Liver (tissue), 9 donors: ENCODE data around the gene FBXO2. TPM values are rescaled to one million over a fixed set of nuclear protein-coding genes. Genes with fewer than 3 reads are reported as not detected.

ENCODE experiments used
- DNase-seq: peaks from one replicate; pipeline ENCODE4 v3.0.0-alpha.2; 2017; ENCODE audit warnings: low spot score
- H3K27ac ChIP-seq, 2 donors: one replicate each; pipeline ENCODE4 v1.7.0; 2013; ENCODE audit warnings: inconsistent platforms in 2 of 2, low read length in 2 of 2, control low read depth in 1 of 2, low read depth in 1 of 2, mild to moderate bottlenecking in 1 of 2
- H3K27me3 ChIP-seq, 4 donors: one replicate each; pipeline versions ENCODE4 v1.6.1 to v1.7.0; 2013; ENCODE audit warnings: low read length in 3 of 4, inconsistent platforms in 1 of 4, mild to moderate bottlenecking in 1 of 4, moderate library complexity in 1 of 4; ENCODE audit not compliant: control insufficient read depth in 4 of 4, insufficient read depth in 4 of 4
- H3K36me3 ChIP-seq, 4 donors: one replicate each; pipeline versions ENCODE4 v1.6.1 to v1.7.0; 2013; ENCODE audit warnings: low read length in 3 of 4, mild to moderate bottlenecking in 3 of 4, low read depth in 1 of 4, moderate library complexity in 1 of 4; ENCODE audit not compliant: control insufficient read depth in 4 of 4, insufficient read depth in 3 of 4
- H3K4me1 ChIP-seq, 4 donors: one replicate each; pipeline versions ENCODE4 v1.6.1 to v1.7.0; 2013; ENCODE audit warnings: low read length in 3 of 4, mild to moderate bottlenecking in 3 of 4, moderate library complexity in 1 of 4; ENCODE audit not compliant: control insufficient read depth in 4 of 4, insufficient read depth in 4 of 4
- H3K4me3 ChIP-seq, 3 donors: one replicate each; pipeline versions ENCODE4 v1.6.1 to v1.7.0; 2013; ENCODE audit warnings: low read length in 3 of 3, control low read depth in 1 of 3, low read depth in 1 of 3, mild to moderate bottlenecking in 1 of 3
- H3K9ac ChIP-seq, 2 donors: one replicate each; pipeline ENCODE4 v1.7.0; 2013; ENCODE audit warnings: low read length in 2 of 2, mild to moderate bottlenecking in 2 of 2, moderate library complexity in 2 of 2, control low read depth in 1 of 2, low read depth in 1 of 2
- H3K9me3 ChIP-seq, 4 donors: one replicate each; pipeline versions ENCODE4 v1.6.1 to v1.7.0; 2013; ENCODE audit warnings: low read length in 3 of 4; ENCODE audit not compliant: control insufficient read depth in 4 of 4
- ATF3 ChIP-seq: IDR thresholded peaks from 2 replicates; pipeline ENCODE4 v1.6.1; 2016; ENCODE audit warnings: antibody characterized with exemption
- EGR1 ChIP-seq, 2 donors: IDR thresholded peaks; 2 replicates each; pipeline ENCODE4 v1.6.1; 2016 to 2018; ENCODE audit warnings: antibody characterized with exemption in 2 of 2, low read depth in 2 of 2
- FOXA1 ChIP-seq: IDR thresholded peaks from 2 replicates; pipeline ENCODE4 v1.6.1; 2016; ENCODE audit warnings: antibody characterized with exemption
- FOXA2 ChIP-seq: IDR thresholded peaks from 2 replicates; pipeline ENCODE4 v1.6.1; 2016; ENCODE audit warnings: antibody characterized with exemption
- GABPA ChIP-seq, 2 donors: IDR thresholded peaks in 1 of 2; conservative IDR thresholded peaks in 1 of 2; 2 replicates each; pipeline ENCODE4 v1.6.1; 2016; ENCODE audit warnings: antibody characterized with exemption in 2 of 2, mild to moderate bottlenecking in 1 of 2, moderate library complexity in 1 of 2
- HNF4A ChIP-seq, 2 donors: conservative IDR thresholded peaks; 2 replicates each; pipeline ENCODE4 v1.6.1; 2016; ENCODE audit warnings: antibody characterized with exemption in 2 of 2, mild to moderate bottlenecking in 2 of 2
- HNF4G ChIP-seq: IDR thresholded peaks from 2 replicates; pipeline ENCODE4 v1.6.1; 2016; ENCODE audit warnings: antibody characterized with exemption
- JUND ChIP-seq, 2 donors: IDR thresholded peaks; 2 replicates each; pipeline ENCODE4 v1.6.1; 2016; ENCODE audit warnings: antibody characterized with exemption in 2 of 2
- NR2F2 ChIP-seq: IDR thresholded peaks from 2 replicates; pipeline ENCODE4 v1.6.1; 2016; ENCODE audit warnings: antibody characterized with exemption
- REST ChIP-seq: IDR thresholded peaks from 2 replicates; pipeline ENCODE4 v1.6.1; 2016; ENCODE audit warnings: antibody characterized with exemption, mild to moderate bottlenecking
- SP1 ChIP-seq: IDR thresholded peaks from 2 replicates; pipeline ENCODE4 v1.6.1; 2018; ENCODE audit warnings: antibody characterized with exemption, mild to moderate bottlenecking
- TAF1 ChIP-seq: conservative IDR thresholded peaks from 2 replicates; pipeline ENCODE4 v1.6.1; 2016; ENCODE audit warnings: antibody characterized with exemption, mild to moderate bottlenecking
- YY1 ChIP-seq: IDR thresholded peaks from 2 replicates; pipeline ENCODE4 v1.6.1; 2016; ENCODE audit warnings: antibody characterized with exemption, mild to moderate bottlenecking
- WGBS: extraction: QIAGEN DNeasy Blood & Tissue Kit; methylation state at CpG from one replicate; pipeline ENCODE4 v1.1.7; 2013; 5-methylcytosine and 5-hydroxymethylcytosine counted together
- polyA plus RNA-seq, 2 donors: library from polyadenylated mRNA; stranded (reverse) in 1 of 2; unstranded in 1 of 2; fragments of 200-250 nt in 1 of 2; fragments of >200 nt in 1 of 2; fragmentation: Nextera tagmentation in 1 of 2; extraction: Ambion mirVana in 1 of 2; gene quantifications; one replicate each; pipeline versions ENCODE4 v1.2.1 to v1.2.3, GENCODE V29; 2013 to 2015
- total RNA-seq, 2 donors: library from RNA; depleted of rRNA; stranded (reverse); fragments of >200 nt; gene quantifications; one replicate each; pipeline ENCODE4 v1.2.3, GENCODE V29; 2014
- TF ChIP-seq, protein P1 (sequence below): IDR thresholded peaks from 2 replicates; pipeline ENCODE4 v1.6.1; 2016; ENCODE audit warnings: antibody characterized with exemption
- TF ChIP-seq, protein P2 (sequence below): fragments of 150-350 bp; IDR thresholded peaks from 2 replicates; pipeline ENCODE4 v1.5.1; 2017; ENCODE audit warnings: improper control_type of control experiment, low read depth, low read length; ENCODE audit not compliant: missing input control
- TF ChIP-seq, protein P3 (sequence below): IDR thresholded peaks from 2 replicates; pipeline ENCODE4 v1.6.1; 2016; ENCODE audit warnings: antibody characterized with exemption
- donor health status: healthy.
- donor health status: healthy.
- donor health status: healthy.
- donor health status: healthy.
- donor health status: healthy.

Gene FBXO2
- total and polyA plus RNA-seq, 4 donors = 1.7 to 20.9 (median 4.0) TPM

GRCh38 chr1:11648039-11648438, 6.2 kb downstream of the FBXO2 start (continued):
- TF ChIP-seq, protein P1, sequence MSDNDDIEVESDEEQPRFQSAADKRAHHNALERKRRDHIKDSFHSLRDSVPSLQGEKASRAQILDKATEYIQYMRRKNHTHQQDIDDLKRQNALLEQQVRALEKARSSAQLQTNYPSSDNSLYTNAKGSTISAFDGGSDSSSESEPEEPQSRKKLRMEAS = no peak
- TF ChIP-seq TAF1 = no peak
- TF ChIP-seq YY1 = no peak

DNA sequence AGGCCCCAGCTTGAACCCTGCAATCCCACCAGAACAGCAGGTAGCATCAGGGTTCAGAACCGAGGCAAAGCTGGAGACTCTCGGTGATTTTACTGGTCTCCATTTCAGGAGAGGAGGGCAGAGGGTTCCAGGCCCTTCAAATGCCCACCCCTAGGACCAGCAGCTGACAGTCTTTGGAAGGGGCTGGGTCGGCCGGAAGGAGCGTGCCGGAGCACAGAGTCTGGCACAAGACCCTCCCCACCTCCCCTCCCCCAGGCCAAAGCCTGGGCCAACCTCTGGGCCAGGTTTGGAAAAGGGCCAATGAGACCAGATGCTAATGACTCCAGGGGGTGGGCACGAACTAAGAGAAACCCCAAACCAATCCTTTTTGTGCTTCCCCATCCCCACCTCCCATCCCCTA, 6.9 kb downstream of the FBXO2 start:
- TF ChIP-seq NR2F2 (no peak), YY1 (no peak), SP1 (no peak), HNF4A (conservative IDR thresholded peaks at IDR 0.05) (no peak), FOXA1 (no peak), JUND (IDR thresholded peaks at IDR 0.05) (no peak), REST (no peak), ATF3 (no peak)
- TF ChIP-seq, protein P2, sequence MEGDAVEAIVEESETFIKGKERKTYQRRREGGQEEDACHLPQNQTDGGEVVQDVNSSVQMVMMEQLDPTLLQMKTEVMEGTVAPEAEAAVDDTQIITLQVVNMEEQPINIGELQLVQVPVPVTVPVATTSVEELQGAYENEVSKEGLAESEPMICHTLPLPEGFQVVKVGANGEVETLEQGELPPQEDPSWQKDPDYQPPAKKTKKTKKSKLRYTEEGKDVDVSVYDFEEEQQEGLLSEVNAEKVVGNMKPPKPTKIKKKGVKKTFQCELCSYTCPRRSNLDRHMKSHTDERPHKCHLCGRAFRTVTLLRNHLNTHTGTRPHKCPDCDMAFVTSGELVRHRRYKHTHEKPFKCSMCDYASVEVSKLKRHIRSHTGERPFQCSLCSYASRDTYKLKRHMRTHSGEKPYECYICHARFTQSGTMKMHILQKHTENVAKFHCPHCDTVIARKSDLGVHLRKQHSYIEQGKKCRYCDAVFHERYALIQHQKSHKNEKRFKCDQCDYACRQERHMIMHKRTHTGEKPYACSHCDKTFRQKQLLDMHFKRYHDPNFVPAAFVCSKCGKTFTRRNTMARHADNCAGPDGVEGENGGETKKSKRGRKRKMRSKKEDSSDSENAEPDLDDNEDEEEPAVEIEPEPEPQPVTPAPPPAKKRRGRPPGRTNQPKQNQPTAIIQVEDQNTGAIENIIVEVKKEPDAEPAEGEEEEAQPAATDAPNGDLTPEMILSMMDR = no peak
- TF ChIP-seq, protein P3, sequence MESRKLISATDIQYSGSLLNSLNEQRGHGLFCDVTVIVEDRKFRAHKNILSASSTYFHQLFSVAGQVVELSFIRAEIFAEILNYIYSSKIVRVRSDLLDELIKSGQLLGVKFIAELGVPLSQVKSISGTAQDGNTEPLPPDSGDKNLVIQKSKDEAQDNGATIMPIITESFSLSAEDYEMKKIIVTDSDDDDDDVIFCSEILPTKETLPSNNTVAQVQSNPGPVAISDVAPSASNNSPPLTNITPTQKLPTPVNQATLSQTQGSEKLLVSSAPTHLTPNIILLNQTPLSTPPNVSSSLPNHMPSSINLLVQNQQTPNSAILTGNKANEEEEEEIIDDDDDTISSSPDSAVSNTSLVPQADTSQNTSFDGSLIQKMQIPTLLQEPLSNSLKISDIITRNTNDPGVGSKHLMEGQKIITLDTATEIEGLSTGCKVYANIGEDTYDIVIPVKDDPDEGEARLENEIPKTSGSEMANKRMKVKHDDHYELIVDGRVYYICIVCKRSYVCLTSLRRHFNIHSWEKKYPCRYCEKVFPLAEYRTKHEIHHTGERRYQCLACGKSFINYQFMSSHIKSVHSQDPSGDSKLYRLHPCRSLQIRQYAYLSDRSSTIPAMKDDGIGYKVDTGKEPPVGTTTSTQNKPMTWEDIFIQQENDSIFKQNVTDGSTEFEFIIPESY = no peak
- H3K27me3 ChIP-seq = no peaks in the 10 kb centered on the region

GRCh38 chr1:11646317-11646716, 7.9 kb downstream of the FBXO2 start:
- DNase-seq = no peak
- H3K27ac ChIP-seq = no peak overlapping the region
- H3K27me3 ChIP-seq = no peaks in the 10 kb centered on the region
- no peaks in the 10 kb centered on the region for H3K9me3 ChIP-seq
- 87% methylated on average over 9 of the region's 9 CpGs for WGBS
- no peak overlapping the region for H3K9ac ChIP-seq
- H3K4me1 ChIP-seq = peaks cover 7 to 29% (median 26%) of the 10 kb centered on the region in 4 donors
- H3K4me3 ChIP-seq = no peak overlapping the region
- no peaks in the 10 kb centered on the region for H3K36me3 ChIP-seq
- TF ChIP-seq FOXA1 (no peak), EGR1 (IDR thresholded peaks at IDR 0.05; ENCODE audit: low read depth in 2 of 2) (no peak), NR2F2 (no peak), FOXA2 (no peak), YY1 (no peak), REST (no peak), HNF4G (no peak), GABPA (IDR thresholded peaks at IDR 0.05 in 1 of 2, conservative IDR thresholded peaks at IDR 0.05 in 1 of 2) (no peak), ATF3 (no peak), HNF4A (conservative IDR thresholded peaks at IDR 0.05) (no peak), SP1 (no peak)
- TF ChIP-seq, protein P2 = no peak

More for the DNA sequence above, 6.9 kb downstream of the FBXO2 start:
- WGBS = 86% methylated on average over 7 of the region's 7 CpGs
- no peaks in the 10 kb centered on the region for H3K9me3 ChIP-seq
- no peak overlapping the region for H3K9ac ChIP-seq
- peaks cover 7 to 29% (median 26%) of the 10 kb centered on the region in 4 donors for H3K4me1 ChIP-seq
- no peaks in the 10 kb centered on the region for H3K36me3 ChIP-seq
- H3K4me3 ChIP-seq = no peak overlapping the region
- no peak for DNase-seq
- no peak overlapping the region for H3K27ac ChIP-seq
